Prostate gland (tissue), 2 donors: ENCODE measurements around the gene CAPN5. TPM values are rescaled to one million over a fixed set of nuclear protein-coding genes. Genes with fewer than 3 reads are reported as not detected.

Experiments used
- DNase-seq: peaks from one replicate; pipeline ENCODE4 v3.0.0-alpha.2; 2019; ENCODE audit warnings: low spot score
- H3K27ac ChIP-seq, 2 donors: fragments of 200-600 bp; sonication (generic); 2 replicates each; pipeline ENCODE4 v1.5.1; 2017 to 2019
- H3K27me3 ChIP-seq: fragments of 200-600 bp; sonication (generic); replicated peaks from 2 replicates; pipeline ENCODE4 v1.5.1; 2019; ENCODE audit not compliant: insufficient read depth
- H3K36me3 ChIP-seq, 2 donors: fragments of 200-600 bp; sonication (generic); 1 replicate in 1 of 2; 2 replicates in 1 of 2; pipeline versions ENCODE4 v1.5.1 to v1.8.1; 2017 to 2019
- H3K4me1 ChIP-seq: fragments of 200-600 bp; sonication (generic); replicated peaks from 2 replicates; pipeline ENCODE4 v1.5.1; 2019
- H3K4me3 ChIP-seq, 2 donors: fragments of 200-600 bp; sonication (generic); 2 replicates each; pipeline ENCODE4 v1.5.1; 2017 to 2019
- H3K9me3 ChIP-seq: fragments of 200-600 bp; sonication (generic); 2 replicates; pipeline ENCODE4 v1.5.1; 2017
- CTCF ChIP-seq, 4 experiments: fragments of 200-600 bp in 2 of 4; fragments of 450-650 bp in 2 of 4; sonication (generic) in 2 of 4; IDR thresholded peaks; 1 replicate in 3 of 4; 2 replicates in 1 of 4; pipeline ENCODE4 v1.5.1; 2016 to 2019; ENCODE audit warnings: antibody characterized with exemption in 4 of 4, mild to moderate bottlenecking in 2 of 4, moderate library complexity in 2 of 4
- POLR2A ChIP-seq: fragments of 450-650 bp; IDR thresholded peaks from one replicate; pipeline ENCODE4 v1.6.1; 2016; ENCODE audit warnings: antibody characterized with exemption, mild to moderate bottlenecking
- POLR2AphosphoS5 ChIP-seq: sonication (generic); formaldehyde crosslinking; IDR thresholded peaks from one replicate; pipeline ENCODE4 v1.6.1; 2017; ENCODE audit warnings: antibody characterized with exemption
- WGBS: methylation state at CpG from one replicate; pipeline ENCODE4 v1.1.5; 2018; 5-methylcytosine and 5-hydroxymethylcytosine counted together
- intact Hi-C: fragments of 100-400 bp; cut with DNase I; formaldehyde crosslinking; loops from one replicate; pipeline ENCODE4 v1.14.2; 2022
- total RNA-seq, 2 donors: library from RNA; depleted of rRNA; stranded (reverse); fragments of >200 nt; gene quantifications; one replicate each; pipeline ENCODE4 v1.1.0, GENCODE V29; 2016

Gene CAPN5
- total RNA-seq, 2 donors from 2014 or later, result 28.6 to 83.5 TPM

DNA sequence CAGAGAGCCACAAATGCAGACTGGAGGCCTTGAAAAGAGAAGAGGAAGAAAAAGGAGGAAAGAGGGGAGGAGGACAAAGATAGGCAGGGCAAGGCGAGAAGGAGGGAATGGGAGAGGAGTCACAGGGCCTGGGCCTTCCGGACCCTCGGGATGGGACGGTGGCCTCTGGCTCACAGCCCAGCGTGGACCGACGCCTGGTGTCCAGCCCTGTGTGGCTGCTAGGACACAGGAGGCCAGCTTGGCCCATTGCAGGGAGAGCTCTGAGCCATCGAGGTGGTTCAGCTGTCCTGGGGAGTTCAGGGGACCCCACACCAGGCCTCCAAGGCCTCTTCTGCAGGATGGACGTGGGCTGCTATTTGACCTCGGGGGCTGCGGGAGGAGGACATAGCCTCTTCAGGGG lies 70.7 kb downstream of the CAPN5 start:
- TF ChIP-seq POLR2A (no peak), CTCF (IDR thresholded peaks at IDR 0.05) (no peak), POLR2AphosphoS5 (no peak)
- intact Hi-C loops, result no loop called here
- no peaks in the 10 kb centered on the region for H3K4me1 ChIP-seq
- DNase-seq, result no peak
- no peaks in the 10 kb centered on the region for H3K9me3 ChIP-seq
- peaks cover 4% of the 10 kb centered on the region for H3K27me3 ChIP-seq
- H3K27ac ChIP-seq, result no peak overlapping the region
- no peak overlapping the region for H3K4me3 ChIP-seq
- 85% methylated on average over 9 of the region's 11 CpGs for WGBS
- no peaks in the 10 kb centered on the region for H3K36me3 ChIP-seq

DNA sequence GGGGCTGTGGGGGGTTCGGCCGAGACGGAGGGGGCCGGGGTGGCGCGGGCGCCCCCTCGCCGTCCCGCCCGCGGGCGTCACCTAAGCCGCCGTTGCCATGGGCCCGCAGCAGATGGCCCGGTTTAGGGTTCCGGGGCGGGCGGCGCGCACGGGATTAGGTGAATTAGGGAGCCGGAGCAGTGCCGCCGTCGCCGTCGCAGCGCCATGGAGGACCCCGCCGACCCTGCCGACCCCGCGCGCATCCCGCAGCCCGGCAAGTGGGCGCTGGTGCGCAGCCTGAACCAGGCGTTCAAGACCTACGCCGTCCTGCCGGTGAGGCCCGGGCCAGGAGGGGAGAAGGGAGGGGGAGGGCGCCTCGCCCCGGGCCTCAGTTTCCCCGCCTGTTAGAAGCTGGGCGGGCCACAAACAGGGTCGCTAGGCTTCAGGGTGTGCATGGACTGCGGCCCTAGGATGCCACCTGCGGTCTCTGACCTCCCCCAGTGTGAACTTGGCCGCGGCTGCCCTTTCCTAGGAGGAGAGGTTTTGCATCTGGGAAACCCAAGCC lies 71.4 kb downstream of the CAPN5 start:
- 54% methylated on average over 14 of the region's 55 CpGs for WGBS
- H3K36me3 ChIP-seq, result no peaks in the 10 kb centered on the region
- TF ChIP-seq POLR2AphosphoS5, result no peak
- no peak for TF ChIP-seq CTCF (IDR thresholded peaks at IDR 0.05)
- no peak for TF ChIP-seq POLR2A
- no peak for DNase-seq
- no peak overlapping the region for H3K27ac ChIP-seq
- intact Hi-C loops, result no loop called here
- H3K4me1 ChIP-seq, result no peaks in the 10 kb centered on the region
- H3K4me3 ChIP-seq, result no peak overlapping the region
- H3K9me3 ChIP-seq, result no peaks in the 10 kb centered on the region
- H3K27me3 ChIP-seq, result peaks cover 4% of the 10 kb centered on the region

- intact Hi-C loops, result no loop called here
- TF ChIP-seq POLR2A (no peak), CTCF (IDR thresholded peaks at IDR 0.05) (no peak), POLR2AphosphoS5 (no peak)
- WGBS, result 96% methylated on average over 8 of the region's 8 CpGs
Measured at GRCh38 chr11:77139201-77139600, 72.4 kb downstream of the CAPN5 start.

GRCh38 chr11:77140231-77140851 lies 73.6 kb downstream of the CAPN5 start:
- TF ChIP-seq CTCF (IDR thresholded peaks at IDR 0.05) (no peak), POLR2AphosphoS5 (no peak), POLR2A (no peak)

More at GRCh38 chr11:77139201-77139600, 72.4 kb downstream of the CAPN5 start:
- no peak for DNase-seq
- Histone ChIP-seq H3K4me3 (no peak overlapping the region), H3K27ac (no peak overlapping the region), H3K36me3 (no peaks in the 10 kb centered on the region), H3K27me3 (peaks cover 4% of the 10 kb centered on the region), H3K9me3 (no peaks in the 10 kb centered on the region), H3K4me1 (no peaks in the 10 kb centered on the region)

DNA sequence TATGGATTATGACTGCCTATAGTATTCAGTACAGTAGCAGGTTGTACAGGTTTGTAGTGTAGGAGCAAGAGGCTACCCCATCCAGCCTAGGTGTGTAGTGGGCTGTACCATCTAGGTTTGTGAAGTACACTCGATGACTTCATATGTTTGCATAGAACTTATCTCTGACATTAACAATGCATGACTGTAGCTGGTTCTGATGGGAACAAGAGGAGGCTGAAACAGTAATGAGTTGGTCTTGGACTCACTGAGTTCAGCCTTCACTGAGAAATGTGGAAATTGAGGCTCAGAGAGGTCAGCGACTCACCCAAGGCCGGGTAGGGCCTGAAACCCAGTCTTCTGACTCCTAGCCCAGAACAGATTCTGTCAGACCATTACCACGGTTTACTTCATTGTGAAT lies 74.3 kb downstream of the CAPN5 start:
- no peak for DNase-seq
- WGBS, result 77% methylated on average over 4 of the region's 4 CpGs
- intact Hi-C loops, result no loop called here
- Histone ChIP-seq H3K27me3 (peaks cover 4% of the 10 kb centered on the region), H3K4me3 (no peak overlapping the region), H3K4me1 (no peaks in the 10 kb centered on the region), H3K9me3 (no peaks in the 10 kb centered on the region), H3K27ac (no peak overlapping the region), H3K36me3 (no peaks in the 10 kb centered on the region)
- TF ChIP-seq POLR2AphosphoS5 (no peak), POLR2A (no peak), CTCF (IDR thresholded peaks at IDR 0.05) (no peak)

More at GRCh38 chr11:77140231-77140851, 73.6 kb downstream of the CAPN5 start:
- no peaks in the 10 kb centered on the region for H3K4me1 ChIP-seq
- DNase-seq, result no peak
- WGBS, result 88% methylated on average over 8 of the region's 8 CpGs
- H3K36me3 ChIP-seq, result no peaks in the 10 kb centered on the region
- intact Hi-C loops, result no loop called here
- H3K9me3 ChIP-seq, result no peaks in the 10 kb centered on the region
- H3K27ac ChIP-seq, result no peak overlapping the region
- H3K4me3 ChIP-seq, result no peak overlapping the region
- peaks cover 4% of the 10 kb centered on the region for H3K27me3 ChIP-seq
